Measurements from ENCODE around the gene CHCHD6.

Gene CHCHD6

GRCh38 chr3:126685021-126685420 is 19.0 kb upstream of the CHCHD6 start:
- H3K79me2 ChIP-seq (ENCODE audit: insufficient read depth, low read length), result no peaks in the 10 kb centered on the region
- H3K9ac ChIP-seq (ENCODE audit: low read depth, low read length), result no peak overlapping the region
- no peak overlapping the region for H3K27ac ChIP-seq (ENCODE audit: low read length)
- DNase-seq (no peak), ATAC-seq (ENCODE audit: insufficient read depth, low read depth) (no peak)
- H3K4me2 ChIP-seq (ENCODE audit: insufficient read depth, low read length), result no peak overlapping the region
- H2AFZ ChIP-seq (ENCODE audit: low read depth, low read length), result no peak overlapping the region
- H3K27me3 ChIP-seq (ENCODE audit: insufficient read depth, low read length, poor library complexity), result no peaks in the 10 kb centered on the region
- H3K36me3 ChIP-seq (ENCODE audit: insufficient read depth, low read length), result no peaks in the 10 kb centered on the region
- H3K4me1 ChIP-seq (ENCODE audit: insufficient read depth, low read length), result no peaks in the 10 kb centered on the region
- H3K9me3 ChIP-seq (ENCODE audit: insufficient read depth, low read length, severe bottlenecking), result no peaks in the 10 kb centered on the region
- TF ChIP-seq, protein P1, sequence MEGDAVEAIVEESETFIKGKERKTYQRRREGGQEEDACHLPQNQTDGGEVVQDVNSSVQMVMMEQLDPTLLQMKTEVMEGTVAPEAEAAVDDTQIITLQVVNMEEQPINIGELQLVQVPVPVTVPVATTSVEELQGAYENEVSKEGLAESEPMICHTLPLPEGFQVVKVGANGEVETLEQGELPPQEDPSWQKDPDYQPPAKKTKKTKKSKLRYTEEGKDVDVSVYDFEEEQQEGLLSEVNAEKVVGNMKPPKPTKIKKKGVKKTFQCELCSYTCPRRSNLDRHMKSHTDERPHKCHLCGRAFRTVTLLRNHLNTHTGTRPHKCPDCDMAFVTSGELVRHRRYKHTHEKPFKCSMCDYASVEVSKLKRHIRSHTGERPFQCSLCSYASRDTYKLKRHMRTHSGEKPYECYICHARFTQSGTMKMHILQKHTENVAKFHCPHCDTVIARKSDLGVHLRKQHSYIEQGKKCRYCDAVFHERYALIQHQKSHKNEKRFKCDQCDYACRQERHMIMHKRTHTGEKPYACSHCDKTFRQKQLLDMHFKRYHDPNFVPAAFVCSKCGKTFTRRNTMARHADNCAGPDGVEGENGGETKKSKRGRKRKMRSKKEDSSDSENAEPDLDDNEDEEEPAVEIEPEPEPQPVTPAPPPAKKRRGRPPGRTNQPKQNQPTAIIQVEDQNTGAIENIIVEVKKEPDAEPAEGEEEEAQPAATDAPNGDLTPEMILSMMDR (IDR thresholded peaks at IDR 0.05; ENCODE audit: borderline replicate concordance, extremely low read depth, low read length, poor library complexity, severe bottlenecking), result no peak
- TF ChIP-seq EZH2 (IDR thresholded peaks at IDR 0.05; ENCODE audit: borderline replicate concordance, low read depth, low read length, severe bottlenecking), result no peak
- no peak overlapping the region for H3K4me3 ChIP-seq (ENCODE audit: low read depth in 1 of 2, low read length in 2 of 2)
- H4K20me1 ChIP-seq (ENCODE audit: insufficient read depth, low read length), result no peaks in the 10 kb centered on the region

DNA sequence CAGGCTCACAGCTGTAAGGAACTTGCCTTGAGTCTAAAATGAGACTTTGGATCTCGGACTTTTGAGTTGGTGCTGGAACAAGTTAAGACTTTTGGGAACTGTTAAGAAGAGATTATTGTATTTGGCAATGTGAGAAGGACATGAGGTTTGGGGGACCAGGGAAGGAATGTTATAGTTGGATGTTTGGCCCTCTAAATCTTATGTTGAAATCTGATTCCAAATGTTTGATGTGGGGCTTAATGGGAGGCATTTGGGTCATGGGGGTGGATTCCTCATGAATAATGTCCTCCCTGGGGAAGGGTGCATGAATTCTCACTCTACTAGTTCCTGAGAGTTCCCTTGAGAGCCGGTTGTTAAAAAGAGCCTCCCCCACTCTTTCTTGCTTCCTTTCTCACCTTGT is 18.5 kb upstream of the CHCHD6 start:
- no peak overlapping the region for H3K27ac ChIP-seq (ENCODE audit: low read length)
- H3K4me3 ChIP-seq (ENCODE audit: low read depth in 1 of 2, low read length in 2 of 2), result no peak overlapping the region
- no peaks in the 10 kb centered on the region for H3K79me2 ChIP-seq (ENCODE audit: insufficient read depth, low read length)
- no peak overlapping the region for H2AFZ ChIP-seq (ENCODE audit: low read depth, low read length)
- DNase-seq (no peak), ATAC-seq (ENCODE audit: insufficient read depth, low read depth) (no peak)
- no peaks in the 10 kb centered on the region for H3K27me3 ChIP-seq (ENCODE audit: insufficient read depth, low read length, poor library complexity)
- no peaks in the 10 kb centered on the region for H3K4me1 ChIP-seq (ENCODE audit: insufficient read depth, low read length)
- H4K20me1 ChIP-seq (ENCODE audit: insufficient read depth, low read length), result no peaks in the 10 kb centered on the region
- H3K9me3 ChIP-seq (ENCODE audit: insufficient read depth, low read length, severe bottlenecking), result no peaks in the 10 kb centered on the region
- TF ChIP-seq, protein P1 (IDR thresholded peaks at IDR 0.05; ENCODE audit: borderline replicate concordance, extremely low read depth, low read length, poor library complexity, severe bottlenecking), result no peak
- TF ChIP-seq EZH2 (IDR thresholded peaks at IDR 0.05; ENCODE audit: borderline replicate concordance, low read depth, low read length, severe bottlenecking), result no peak
- no peaks in the 10 kb centered on the region for H3K36me3 ChIP-seq (ENCODE audit: insufficient read depth, low read length)
- H3K4me2 ChIP-seq (ENCODE audit: insufficient read depth, low read length), result no peak overlapping the region
- H3K9ac ChIP-seq (ENCODE audit: low read depth, low read length), result no peak overlapping the region

GRCh38 chr3:126691765-126692164 is 12.3 kb upstream of the CHCHD6 start:
- no peak overlapping the region for H3K4me3 ChIP-seq (ENCODE audit: low read depth in 1 of 2, low read length in 2 of 2)
- ATAC-seq (ENCODE audit: insufficient read depth, low read depth) (no peak), DNase-seq (no peak)
- H4K20me1 ChIP-seq (ENCODE audit: insufficient read depth, low read length), result no peaks in the 10 kb centered on the region
- H3K79me2 ChIP-seq (ENCODE audit: insufficient read depth, low read length), result no peaks in the 10 kb centered on the region
- TF ChIP-seq, protein P1 (IDR thresholded peaks at IDR 0.05; ENCODE audit: borderline replicate concordance, extremely low read depth, low read length, poor library complexity, severe bottlenecking), result no peak
- no peak for TF ChIP-seq EZH2 (IDR thresholded peaks at IDR 0.05; ENCODE audit: borderline replicate concordance, low read depth, low read length, severe bottlenecking)
- no peak overlapping the region for H3K9ac ChIP-seq (ENCODE audit: low read depth, low read length)
- H3K9me3 ChIP-seq (ENCODE audit: insufficient read depth, low read length, severe bottlenecking), result no peaks in the 10 kb centered on the region
- H3K27ac ChIP-seq (ENCODE audit: low read length), result no peak overlapping the region
- no peaks in the 10 kb centered on the region for H3K4me1 ChIP-seq (ENCODE audit: insufficient read depth, low read length)
- H3K4me2 ChIP-seq (ENCODE audit: insufficient read depth, low read length), result no peak overlapping the region
- H3K27me3 ChIP-seq (ENCODE audit: insufficient read depth, low read length, poor library complexity), result no peaks in the 10 kb centered on the region
- H2AFZ ChIP-seq (ENCODE audit: low read depth, low read length), result no peak overlapping the region
- H3K36me3 ChIP-seq (ENCODE audit: insufficient read depth, low read length), result no peaks in the 10 kb centered on the region

DNA sequence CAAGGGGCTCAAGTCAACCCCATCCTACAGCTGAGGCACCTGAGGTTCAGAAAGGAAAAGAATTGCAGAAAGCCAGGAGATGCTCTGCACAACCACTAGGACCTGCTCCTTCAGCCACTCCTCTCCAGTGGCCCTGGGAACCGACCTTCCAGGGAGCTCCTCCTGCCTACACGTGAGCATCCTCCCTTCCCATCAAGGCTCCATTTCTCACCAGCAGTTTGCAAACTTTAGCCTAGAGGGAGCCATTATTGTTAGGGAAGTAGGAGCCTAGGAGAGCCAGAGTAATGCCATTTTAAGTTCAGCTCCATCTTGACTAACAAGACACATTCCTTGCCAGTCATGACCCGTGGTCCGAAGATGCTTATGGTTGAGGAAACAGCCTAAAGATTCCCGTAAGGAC is 11.2 kb upstream of the CHCHD6 start:
- H2AFZ ChIP-seq (ENCODE audit: low read depth, low read length), result no peak overlapping the region
- ATAC-seq (ENCODE audit: insufficient read depth, low read depth) (no peak), DNase-seq (no peak)
- no peak overlapping the region for H3K4me3 ChIP-seq (ENCODE audit: low read depth in 1 of 2, low read length in 2 of 2)
- no peaks in the 10 kb centered on the region for H3K36me3 ChIP-seq (ENCODE audit: insufficient read depth, low read length)
- no peak overlapping the region for H3K4me2 ChIP-seq (ENCODE audit: insufficient read depth, low read length)
- no peaks in the 10 kb centered on the region for H3K79me2 ChIP-seq (ENCODE audit: insufficient read depth, low read length)
- no peaks in the 10 kb centered on the region for H4K20me1 ChIP-seq (ENCODE audit: insufficient read depth, low read length)
- H3K9ac ChIP-seq (ENCODE audit: low read depth, low read length), result no peak overlapping the region
- H3K27ac ChIP-seq (ENCODE audit: low read length), result no peak overlapping the region
- no peaks in the 10 kb centered on the region for H3K9me3 ChIP-seq (ENCODE audit: insufficient read depth, low read length, severe bottlenecking)
- no peaks in the 10 kb centered on the region for H3K4me1 ChIP-seq (ENCODE audit: insufficient read depth, low read length)
- no peaks in the 10 kb centered on the region for H3K27me3 ChIP-seq (ENCODE audit: insufficient read depth, low read length, poor library complexity)
- TF ChIP-seq, protein P1 (IDR thresholded peaks at IDR 0.05; ENCODE audit: borderline replicate concordance, extremely low read depth, low read length, poor library complexity, severe bottlenecking), result no peak
- TF ChIP-seq EZH2 (IDR thresholded peaks at IDR 0.05; ENCODE audit: borderline replicate concordance, low read depth, low read length, severe bottlenecking), result no peak

All from DND-41 (cell line).